ENCODE measurements around the gene TTC31. TPM values are rescaled to one million over a fixed set of nuclear protein-coding genes. Genes with fewer than 3 reads are reported as not detected.

The TTC31 gene
- total RNA-seq, 1 donor from 2014 or later, result 23.8 TPM

GRCh38 chr2:74496997-74497776 lies 14.3 kb downstream of the TTC31 start:
- Mint-ChIP-seq H3K4me1 (ENCODE audit: low read depth, unreplicated experiment) (peaks cover 15% of the 10 kb centered on the region), H3K4me3 (ENCODE audit: unreplicated experiment) (peak overlapping the region; percentile 86), H3K36me3 (ENCODE audit: unreplicated experiment) (peaks cover 8% of the 10 kb centered on the region), H3K9me3 (ENCODE audit: unreplicated experiment) (peaks cover 5% of the 10 kb centered on the region), H3K27ac (ENCODE audit: unreplicated experiment) (no peak overlapping the region), H3K27me3 (ENCODE audit: unreplicated experiment) (peaks cover 21% of the 10 kb centered on the region)
- TF ChIP-seq CTCF (IDR thresholded peaks at IDR 0.05; ENCODE audit: partially characterized antibody, unreplicated experiment), result no peak
- DNase-seq, result no peak

DNA sequence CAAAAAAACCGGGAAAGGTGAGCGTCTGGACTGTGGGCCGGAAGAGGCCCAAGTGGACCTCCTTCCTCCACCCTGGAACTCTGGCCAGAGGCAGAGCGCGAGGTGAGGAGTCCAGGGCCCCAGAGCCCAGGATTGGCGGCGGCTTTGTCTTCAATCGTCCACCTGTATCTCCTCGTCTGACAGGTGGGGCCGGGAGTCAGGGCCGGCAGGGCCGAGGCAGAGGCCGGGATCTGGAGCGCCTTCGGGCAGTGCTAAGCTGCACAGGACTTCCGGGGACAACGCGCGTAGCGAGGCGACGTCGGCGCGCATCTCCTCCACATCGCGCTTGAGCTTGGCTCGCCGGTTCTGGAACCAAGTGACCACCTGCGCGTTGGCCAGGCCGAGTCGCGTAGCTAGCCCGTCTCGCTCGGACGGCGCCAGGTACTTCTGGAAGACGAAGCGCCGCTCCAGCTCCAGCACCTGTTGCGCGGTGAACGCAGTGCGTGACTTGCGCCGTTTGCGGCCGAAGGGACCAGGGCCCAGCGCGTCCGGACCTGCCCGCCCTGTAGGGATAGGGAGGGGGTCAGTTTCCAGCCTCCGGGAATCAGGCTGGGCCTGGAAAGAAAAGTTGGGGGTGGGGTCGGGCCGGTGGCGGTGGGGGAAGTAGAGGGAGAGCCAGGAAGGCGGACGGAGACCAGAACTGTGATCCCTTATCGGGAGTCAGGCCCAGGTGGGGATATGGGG lies 15.1 kb downstream of the TTC31 start:
- H3K4me3 Mint-ChIP-seq (ENCODE audit: unreplicated experiment), result peak overlapping the region; percentile 86
- H3K4me1 Mint-ChIP-seq (ENCODE audit: low read depth, unreplicated experiment), result peaks cover 15% of the 10 kb centered on the region
- no peak for TF ChIP-seq CTCF (IDR thresholded peaks at IDR 0.05; ENCODE audit: partially characterized antibody, unreplicated experiment)
- no peak overlapping the region for H3K27ac Mint-ChIP-seq (ENCODE audit: unreplicated experiment)
- DNase-seq, result peak; percentile 32
- H3K9me3 Mint-ChIP-seq (ENCODE audit: unreplicated experiment), result peaks cover 9% of the 10 kb centered on the region
- peaks cover 24% of the 10 kb centered on the region for H3K27me3 Mint-ChIP-seq (ENCODE audit: unreplicated experiment)
- H3K36me3 Mint-ChIP-seq (ENCODE audit: unreplicated experiment), result peaks cover 8% of the 10 kb centered on the region

- H3K4me1 Mint-ChIP-seq (ENCODE audit: low read depth, unreplicated experiment), result peaks cover 15% of the 10 kb centered on the region
- DNase-seq, result peak; percentile 34
- H3K27ac Mint-ChIP-seq (ENCODE audit: unreplicated experiment), result no peak overlapping the region
- H3K9me3 Mint-ChIP-seq (ENCODE audit: unreplicated experiment), result peaks cover 9% of the 10 kb centered on the region
- H3K4me3 Mint-ChIP-seq (ENCODE audit: unreplicated experiment), result peak overlapping the region; percentile 86
- H3K27me3 Mint-ChIP-seq (ENCODE audit: unreplicated experiment), result peaks cover 25% of the 10 kb centered on the region
- no peak for TF ChIP-seq CTCF (IDR thresholded peaks at IDR 0.05; ENCODE audit: partially characterized antibody, unreplicated experiment)
- peaks cover 8% of the 10 kb centered on the region for H3K36me3 Mint-ChIP-seq (ENCODE audit: unreplicated experiment)
These were observed 15.8 kb downstream of the TTC31 start for GRCh38 chr2:74498500-74499266.

- Mint-ChIP-seq H3K4me3 (ENCODE audit: unreplicated experiment) (peak within 1 kb of the TSS; percentile 86), H3K27me3 (ENCODE audit: unreplicated experiment) (peaks cover 31% of the 10 kb centered on the region), H3K9me3 (ENCODE audit: unreplicated experiment) (peaks cover 8% of the 10 kb centered on the region), H3K4me1 (ENCODE audit: low read depth, unreplicated experiment) (peaks cover 15% of the 10 kb centered on the region), H3K36me3 (ENCODE audit: unreplicated experiment) (peaks cover 12% of the 10 kb centered on the region), H3K27ac (ENCODE audit: unreplicated experiment) (peak within 1 kb of the TSS; percentile 22)
- TF ChIP-seq CTCF (IDR thresholded peaks at IDR 0.05; ENCODE audit: partially characterized antibody, unreplicated experiment), result no peak
- peak; percentile 26 for DNase-seq
These were observed 16.5 kb downstream of the TTC31 start, which contains the start of gene LBX2 for GRCh38 chr2:74499267-74499939. LBX2 (minus strand) TSS chr2:74499603; CDS start chr2:74499537, 66 bp downstream.

Measured in glutamatergic neuron (in vitro differentiated cells).